Bronchial epithelial cell (primary cell): ENCODE data around the gene PHETA2. TPM values are rescaled to one million over a fixed set of nuclear protein-coding genes. Genes with fewer than 3 reads are reported as not detected.
A peak's percentile ranks its signal among the peaks of the same experiment; 100 is the strongest.

ENCODE experiments used
- DNase-seq: peaks from one replicate; pipeline ENCODE4 v3.0.0-alpha.2; 2010; ENCODE audit warnings: low read depth
- FAIRE-seq: peaks from 2 replicates; lab custom pipeline; 2011; peaks lifted over from hg19 to GRCh38; lab: Jason Lieb, UNC
- H3K27me3 ChIP-seq: 2 replicates; pipeline ENCODE4 v1.5.1; 2011; ENCODE audit warnings: low read length; ENCODE audit not compliant: control insufficient read depth, insufficient read depth
- H3K36me3 ChIP-seq: 2 replicates; pipeline ENCODE4 v1.5.1; 2011; ENCODE audit warnings: low read length; ENCODE audit not compliant: control insufficient read depth, insufficient read depth
- H3K4me3 ChIP-seq: 2 replicates; pipeline ENCODE4 v1.5.1; 2011; ENCODE audit warnings: mild to moderate bottlenecking, low read depth, low read length, control low read depth
- CTCF ChIP-seq: IDR thresholded peaks from 2 replicates; pipeline ENCODE4 v1.5.1; 2011; ENCODE audit warnings: mild to moderate bottlenecking, moderate library complexity, low read length, control low read depth, inconsistent platforms; ENCODE audit not compliant: insufficient read depth, severe bottlenecking
- total RNA-seq: library from RNA; depleted of rRNA; stranded (reverse); fragments of >200 nt; gene quantifications from 2 replicates; pipeline ENCODE4 v1.2.1, GENCODE V29; 2014

Gene PHETA2
- total RNA-seq, 1 donor from 2014 or later, result 3.4 TPM

GRCh38 chr22:42076764-42077485, 2.9 kb downstream of the PHETA2 start:
- DNase-seq (no peak), FAIRE-seq (no peak)
- no peak for TF ChIP-seq CTCF
- Histone ChIP-seq H3K36me3 (no peaks in the 10 kb centered on the region), H3K27me3 (no peaks in the 10 kb centered on the region), H3K4me3 (no peak overlapping the region)

GRCh38 chr22:42077486-42078125, 3.6 kb downstream of the PHETA2 start:
- FAIRE-seq (no peak), DNase-seq (no peak)

GRCh38 chr22:42078469-42079318, 4.6 kb downstream of the PHETA2 start:
- H3K4me3 ChIP-seq, result peak overlapping the region; percentile 59

More at GRCh38 chr22:42077486-42078125, 3.6 kb downstream of the PHETA2 start:
- Histone ChIP-seq H3K4me3 (no peak overlapping the region), H3K36me3 (peaks cover 3% of the 10 kb centered on the region), H3K27me3 (no peaks in the 10 kb centered on the region)
- TF ChIP-seq CTCF, result no peak

GRCh38 chr22:42079319-42080251, 5.5 kb downstream of the PHETA2 start, which contains the start of gene SMDT1:
Gene SMDT1 (plus strand): TSS chr22:42079700. CDS start chr22:42079769, 69 bp downstream.
- no peak for TF ChIP-seq CTCF
- peak within 1 kb of the TSS; percentile 59 for H3K4me3 ChIP-seq
- H3K36me3 ChIP-seq, result peaks cover 5% of the 10 kb centered on the region
- FAIRE-seq (peak; percentile 96), DNase-seq (peak; percentile 94)
- H3K27me3 ChIP-seq, result no peaks in the 10 kb centered on the region

More at GRCh38 chr22:42078469-42079318, 4.6 kb downstream of the PHETA2 start:
- FAIRE-seq (no peak), DNase-seq (no peak)
- H3K27me3 ChIP-seq, result no peaks in the 10 kb centered on the region
- TF ChIP-seq CTCF, result no peak
- H3K36me3 ChIP-seq, result peaks cover 3% of the 10 kb centered on the region

- peak overlapping the region; percentile 59 for H3K4me3 ChIP-seq
- no peak for TF ChIP-seq CTCF
- FAIRE-seq (no peak), DNase-seq (no peak)
- peaks cover 5% of the 10 kb centered on the region for H3K36me3 ChIP-seq
- no peaks in the 10 kb centered on the region for H3K27me3 ChIP-seq
Measured at GRCh38 chr22:42080287-42080686, 6.2 kb downstream of the PHETA2 start.
